Suprapubic skin (tissue), 4 donors: ENCODE measurements around the gene KRIT1.
"Not testable (repeated sequence)": the region's sequence is repeated elsewhere in the genome, so short reads cannot be mapped to it uniquely, and the experiment has no call there.

Source experiments
- EP300 ChIP-seq: sonication (generic); formaldehyde crosslinking; IDR thresholded peaks from one replicate; pipeline ENCODE4 v1.6.1; 2017; ENCODE audit warnings: antibody characterized with exemption
- POLR2AphosphoS5 ChIP-seq, 3 donors: sonication (generic); formaldehyde crosslinking; IDR thresholded peaks; one replicate each; pipeline ENCODE4 v1.6.1; 2017; ENCODE audit warnings: antibody characterized with exemption in 3 of 3

- TF ChIP-seq POLR2AphosphoS5 (IDR thresholded peaks at IDR 0.05); EP300: not testable (repeated sequence)
Measured at GRCh38 chr7:92169529-92169928, 76.2 kb downstream of the KRIT1 start.
